SK-N-SH (cell line): Measurements from ENCODE around the gene FRMD5. TPM values are rescaled to one million over a fixed set of nuclear protein-coding genes. Genes with fewer than 3 reads are reported as not detected.

Source experiments
- CTCF ChIA-PET: fragments of 300-600, 350-600 bp; formaldehyde crosslinking; extraction: SDS; loops from one replicate; lab custom pipeline; 2021; lab: Yijun Ruan, JAX
- POLR2A ChIA-PET: fragments of 350-600 bp; sonication (Branson Sonifier 250); formaldehyde crosslinking; extraction: SDS; loops from one replicate; lab custom pipeline; 2020; ENCODE audit warnings: antibody characterized with exemption, inconsistent platforms; lab: Yijun Ruan, JAX
- DNase-seq: peaks from one replicate; pipeline ENCODE4 v3.0.0; 2012
- H2AFZ ChIP-seq: fragments of 200-600 bp; sonication (generic); 2 replicates; pipeline ENCODE4 v1.8.1; 2016; ENCODE audit warnings: antibody characterized with exemption, mild to moderate bottlenecking, low read depth
- H3F3A ChIP-seq: fragments of 200-600 bp; sonication (generic); replicated peaks from 2 replicates; pipeline ENCODE3; 2016; ENCODE audit warnings: antibody characterized with exemption, mild to moderate bottlenecking; ENCODE audit not compliant: insufficient read depth
- H3K27ac ChIP-seq, 2 experiments: fragments of 200-500 bp in 1 of 2; fragments of 200-600 bp in 1 of 2; sonication (Bioruptor generic) in 1 of 2; sonication (generic), shearing (Covaris generic) in 1 of 2; 2 replicates each; pipeline versions ENCODE4 v1.5.1 to v1.6.1; 2014 to 2016; ENCODE audit warnings: low read depth in 2 of 2, inconsistent platforms in 1 of 2, low read length in 1 of 2, mild to moderate bottlenecking in 1 of 2, mixed read lengths in 1 of 2
- H3K27me3 ChIP-seq: fragments of 200-600 bp; sonication (generic), shearing (Covaris generic); 2 replicates; pipeline ENCODE4 v1.6.1; 2016; ENCODE audit warnings: mixed run types; ENCODE audit not compliant: insufficient read depth
- H3K36me3 ChIP-seq, 2 experiments: fragments of 200-500 bp in 1 of 2; fragments of 200-600 bp in 1 of 2; sonication (Bioruptor generic) in 1 of 2; sonication (generic) in 1 of 2; replicated peaks in 1 of 2; 2 replicates each; pipeline versions ENCODE3 to v1.5.1; 2014 to 2016; ENCODE audit warnings: low read length in 1 of 2, mild to moderate bottlenecking in 1 of 2; ENCODE audit not compliant: insufficient read depth in 2 of 2, control insufficient read depth in 1 of 2
- H3K4me1 ChIP-seq, 2 experiments: fragments of 200-500 bp in 1 of 2; fragments of 200-600 bp in 1 of 2; sonication (Bioruptor generic) in 1 of 2; sonication (generic), shearing (Covaris generic) in 1 of 2; 2 replicates each; pipeline versions ENCODE4 v1.5.1 to v1.6.1; 2014 to 2016; ENCODE audit warnings: low read depth in 1 of 2, low read length in 1 of 2, mixed run types in 1 of 2; ENCODE audit not compliant: insufficient read depth in 2 of 2, control insufficient read depth in 1 of 2
- H3K4me2 ChIP-seq: fragments of 200-600 bp; sonication (generic), shearing (Covaris generic); 2 replicates; pipeline ENCODE4 v1.6.1; 2017; ENCODE audit warnings: mixed run types
- H3K4me3 ChIP-seq, 2 experiments: fragments of 200-500 bp in 1 of 2; fragments of 200-600 bp in 1 of 2; sonication (Bioruptor generic) in 1 of 2; sonication (generic), shearing (Covaris generic) in 1 of 2; 2 replicates each; pipeline versions ENCODE4 v1.5.1 to v1.8.1; 2014 to 2016; ENCODE audit warnings: low read depth in 2 of 2, inconsistent platforms in 1 of 2, low read length in 1 of 2, mild to moderate bottlenecking in 1 of 2, mixed read lengths in 1 of 2, moderate library complexity in 1 of 2
- H3K79me2 ChIP-seq: fragments of 200-600 bp; sonication (generic); 2 replicates; pipeline ENCODE4 v1.8.1; 2017; ENCODE audit warnings: mild to moderate bottlenecking; ENCODE audit not compliant: insufficient read depth
- H3K9ac ChIP-seq: fragments of 200-600 bp; sonication (generic); 2 replicates; pipeline ENCODE4 v1.6.1; 2017; ENCODE audit warnings: mixed run types
- H3K9me2 ChIP-seq: fragments of 200-600 bp; sonication (generic); 2 replicates; pipeline ENCODE4 v1.6.1; 2017; ENCODE audit warnings: mixed run types
- H3K9me3 ChIP-seq: fragments of 200-600 bp; sonication (generic); 2 replicates; pipeline ENCODE4 v1.6.1; 2017; ENCODE audit warnings: mixed run types, mild to moderate bottlenecking, moderate library complexity
- H4K20me1 ChIP-seq: fragments of 200-600 bp; sonication (generic); 2 replicates; pipeline ENCODE4 v1.6.1; 2017; ENCODE audit warnings: mild to moderate bottlenecking, mixed run types; ENCODE audit not compliant: insufficient read depth
- ELF1 ChIP-seq: IDR thresholded peaks from 2 replicates; pipeline ENCODE4 v1.4.0; 2012
- EZH2phosphoT487 ChIP-seq: fragments of 200-600 bp; sonication (generic); IDR thresholded peaks from 2 replicates; pipeline ENCODE4 v1.6.1; 2017; ENCODE audit warnings: low read depth, mixed run types, mild to moderate bottlenecking, antibody characterized with exemption, moderate library complexity, borderline replicate concordance
- FOXJ3 ChIP-seq: sonication (generic); formaldehyde crosslinking; IDR thresholded peaks from 2 replicates; pipeline ENCODE4 v1.5.1; 2020; ENCODE audit warnings: mild to moderate bottlenecking, missing genetic modification reagents
- FOXM1 ChIP-seq: IDR thresholded peaks from 2 replicates; pipeline ENCODE4 v1.4.0; 2012; ENCODE audit warnings: low read depth, mild to moderate bottlenecking
- GABPA ChIP-seq: IDR thresholded peaks from 2 replicates; pipeline ENCODE4 v1.4.0; 2012; ENCODE audit warnings: low read depth, mild to moderate bottlenecking
- GATA2 ChIP-seq: sonication (generic); formaldehyde crosslinking; IDR thresholded peaks from 2 replicates; pipeline ENCODE4 v1.5.0; 2020; ENCODE audit warnings: mild to moderate bottlenecking, missing genetic modification reagents
- MAX ChIP-seq: IDR thresholded peaks from 2 replicates; pipeline ENCODE4 v1.4.0; 2012; ENCODE audit warnings: low read depth
- MXI1 ChIP-seq: IDR thresholded peaks from 2 replicates; pipeline ENCODE4 v1.6.1; 2012; ENCODE audit warnings: mild to moderate bottlenecking, low read depth, low read length, improper control_type of control experiment
- NFIC ChIP-seq: IDR thresholded peaks from 2 replicates; pipeline ENCODE4 v1.4.0; 2012; ENCODE audit warnings: borderline replicate concordance
- NRF1 ChIP-seq: IDR thresholded peaks from 2 replicates; pipeline ENCODE4 v1.6.1; 2012; ENCODE audit warnings: low read depth, mild to moderate bottlenecking, low read length
- PBX3 ChIP-seq: IDR thresholded peaks from 2 replicates; pipeline ENCODE4; 2012
- POLR2AphosphoS5 ChIP-seq: IDR thresholded peaks from 2 replicates; pipeline ENCODE4 v1.6.1; 2012; ENCODE audit warnings: low read depth, low read length
- RFX5 ChIP-seq: IDR thresholded peaks from 2 replicates; pipeline ENCODE4 v1.6.1; 2012; ENCODE audit warnings: mild to moderate bottlenecking, improper control_type of control experiment, low read length
- RXRA ChIP-seq: IDR thresholded peaks from 2 replicates; pipeline ENCODE4 v1.4.0; 2012; ENCODE audit warnings: low read depth, mild to moderate bottlenecking, borderline replicate concordance
- SMC3 ChIP-seq: IDR thresholded peaks from 2 replicates; pipeline ENCODE4 v1.6.1; 2012; ENCODE audit warnings: low read depth, low read length, improper control_type of control experiment
- TAF1 ChIP-seq: IDR thresholded peaks from 2 replicates; pipeline ENCODE4 v1.6.1; 2012; ENCODE audit warnings: low read depth, mild to moderate bottlenecking, low read length, moderate library complexity, borderline replicate concordance
- TCF12 ChIP-seq: IDR thresholded peaks from 2 replicates; pipeline ENCODE4 v1.4.0; 2012
- TEAD4 ChIP-seq: IDR thresholded peaks from 2 replicates; pipeline ENCODE4 v1.4.0; 2012; ENCODE audit warnings: mild to moderate bottlenecking, borderline replicate concordance; ENCODE audit not compliant: insufficient read depth
- USF1 ChIP-seq: IDR thresholded peaks from 2 replicates; pipeline ENCODE4 v1.4.0; 2012; ENCODE audit warnings: low read depth, borderline replicate concordance
- YY1 ChIP-seq: IDR thresholded peaks from 2 replicates; pipeline ENCODE4 v1.4.0; 2012; ENCODE audit warnings: low read depth, mild to moderate bottlenecking
- WGBS: methylation state at CpG from one replicate; pipeline ENCODE4 v1.1.6; 2017; ENCODE audit warnings: low lambda C conversion rate; 5-methylcytosine and 5-hydroxymethylcytosine counted together
- polyA plus RNA-seq, 3 experiments: library from polyadenylated mRNA; depleted of rRNA; stranded (reverse); fragments of >200 nt; gene quantifications; 2 replicates each; pipeline ENCODE4 v1.2.3, GENCODE V29; 2012

FRMD5 gene
- polyA plus RNA-seq, 1 of the 3 experiments (the other 2 are of a cell fraction): 24.8 TPM

GRCh38 chr15:43908516-43909050, 286.5 kb downstream of the FRMD5 start:
- WGBS: 99% methylated on average over 4 of the region's 4 CpGs
- ChIA-PET CTCF (no interaction called here), POLR2A (no interaction called here)
- H3K9me2 ChIP-seq: no peaks in the 10 kb centered on the region
- no peak overlapping the region for H3K4me2 ChIP-seq
- H3K9me3 ChIP-seq: no peaks in the 10 kb centered on the region
- TF ChIP-seq GABPA: no peak
- no peak for TF ChIP-seq PBX3
- TF ChIP-seq TAF1: no peak
- TF ChIP-seq NRF1: no peak
- TF ChIP-seq TEAD4: no peak
- TF ChIP-seq YY1: no peak
- no peak for TF ChIP-seq FOXJ3 (CRISPR knock-in tag)
- no peak for TF ChIP-seq TCF12
- no peak for TF ChIP-seq ELF1
- TF ChIP-seq GATA2: no peak
- no peak for TF ChIP-seq SMC3
- no peak for TF ChIP-seq RXRA
- no peak for TF ChIP-seq USF1
- TF ChIP-seq NFIC: no peak
- no peak for TF ChIP-seq EZH2phosphoT487
- no peak for TF ChIP-seq FOXM1
- TF ChIP-seq MAX: no peak
- TF ChIP-seq RFX5: no peak
- no peak for TF ChIP-seq POLR2AphosphoS5
- no peak for TF ChIP-seq MXI1
- H2AFZ ChIP-seq: no peak overlapping the region
- peaks cover under 1 to 28% of the 10 kb centered on the region in 2 experiments; a peak in 3 of 4 replicates for H3K4me1 ChIP-seq
- no peak for DNase-seq
- no peak overlapping the region for H3K9ac ChIP-seq
- peak overlapping the region in 1 of 2 experiments; percentile 11; a peak in 1 of 4 replicates for H3K27ac ChIP-seq
- peaks cover 34% of the 10 kb centered on the region for H3F3A ChIP-seq
- H3K27me3 ChIP-seq: no peaks in the 10 kb centered on the region
- H4K20me1 ChIP-seq: no peaks in the 10 kb centered on the region
- no peak overlapping the region for H3K4me3 ChIP-seq
- no peaks in the 10 kb centered on the region for H3K79me2 ChIP-seq
- peaks cover 16 to 18% of the 10 kb centered on the region in 2 experiments for H3K36me3 ChIP-seq
